NCI-H2081 treated with DMSO at 0.1 percent for 48 hours (cell line): Measurements from ENCODE around the gene SKIL.

Source experiments
- DNase-seq: peaks from one replicate; lab custom pipeline; 2025; lab: John Stamatoyannopoulos, UW

The SKIL gene

GRCh38 chr3:170350515-170351413 lies 6.8 kb upstream of the SKIL start:
- no peak for DNase-seq

- DNase-seq: no peak
Observed at GRCh38 chr3:170352936-170353335, 4.6 kb upstream of the SKIL start.

DNA sequence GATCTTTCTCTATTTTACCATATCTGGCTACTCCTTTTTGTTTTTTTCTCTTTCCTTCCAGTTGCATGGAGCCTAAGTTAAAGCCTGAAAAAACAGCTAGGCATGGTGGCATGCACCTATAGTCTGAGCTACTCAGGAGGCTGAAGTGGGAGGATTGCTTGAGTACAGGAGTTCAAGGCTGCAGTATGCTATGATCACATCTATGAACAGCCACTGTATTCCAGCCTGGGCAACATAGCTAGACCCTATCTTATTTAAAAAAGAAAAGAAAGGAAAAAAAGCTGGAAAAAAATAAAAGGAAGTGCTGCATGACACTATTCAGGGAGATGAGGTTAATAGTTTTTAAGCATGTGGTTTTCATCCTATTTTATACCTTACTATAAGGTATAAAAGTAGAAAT lies 4.0 kb upstream of the SKIL start:
- DNase-seq: no peak

DNA sequence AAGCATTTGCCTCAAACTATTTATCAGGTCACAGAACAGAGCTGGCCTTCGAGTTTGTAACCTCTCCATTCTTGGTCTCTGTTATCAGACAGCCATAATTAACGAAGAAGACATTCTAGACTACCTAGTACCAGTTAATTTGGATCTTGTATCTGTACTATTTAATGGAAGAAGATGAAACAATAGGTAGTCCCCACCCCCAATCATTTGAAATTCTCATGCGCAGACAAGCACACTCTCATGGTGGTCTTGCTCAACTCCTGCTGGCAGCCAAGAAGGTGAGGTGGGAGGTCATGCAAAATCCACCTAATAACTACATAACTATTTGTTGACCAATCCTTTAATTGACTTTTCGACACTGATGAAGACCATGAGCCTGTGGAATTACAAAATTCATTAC lies 2.8 kb upstream of the SKIL start:
- DNase-seq: no peak

GRCh38 chr3:170355738-170356595 lies 1.5 kb upstream of the SKIL start:
- no peak for DNase-seq

DNA sequence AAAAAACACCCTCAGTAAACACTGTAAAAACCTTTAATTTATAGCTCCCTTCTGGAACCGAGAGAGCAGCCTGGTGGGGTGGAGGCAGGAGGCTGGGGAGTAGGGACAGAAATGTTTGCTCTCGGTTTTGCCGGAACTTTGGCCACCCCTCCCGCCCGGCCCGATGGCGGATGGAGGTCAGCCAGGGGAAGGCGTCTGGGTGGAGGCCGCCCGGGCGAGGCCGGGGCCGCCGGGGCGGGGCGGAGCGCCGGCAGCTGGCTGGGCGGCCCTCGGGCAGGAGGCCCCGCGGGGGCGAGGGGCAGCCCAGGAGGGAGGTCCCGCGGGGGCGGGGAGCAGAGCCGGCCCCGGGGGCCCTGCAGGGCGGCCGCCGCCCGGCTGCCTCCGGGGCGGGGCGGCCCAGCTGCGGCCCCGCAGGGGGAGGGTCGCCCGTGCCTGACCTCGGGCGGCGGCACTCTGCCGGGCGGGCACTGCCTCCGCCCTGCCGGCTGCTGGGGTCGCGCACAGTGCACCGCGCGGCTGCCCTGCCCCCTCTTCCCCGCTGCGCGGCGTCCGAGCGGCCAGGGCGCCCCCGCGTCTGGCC lies 829 bp upstream of the SKIL start:
- no peak for DNase-seq

GRCh38 chr3:170358042-170359010 lies 811 bp downstream of the SKIL start:
- DNase-seq: no peak

DNA sequence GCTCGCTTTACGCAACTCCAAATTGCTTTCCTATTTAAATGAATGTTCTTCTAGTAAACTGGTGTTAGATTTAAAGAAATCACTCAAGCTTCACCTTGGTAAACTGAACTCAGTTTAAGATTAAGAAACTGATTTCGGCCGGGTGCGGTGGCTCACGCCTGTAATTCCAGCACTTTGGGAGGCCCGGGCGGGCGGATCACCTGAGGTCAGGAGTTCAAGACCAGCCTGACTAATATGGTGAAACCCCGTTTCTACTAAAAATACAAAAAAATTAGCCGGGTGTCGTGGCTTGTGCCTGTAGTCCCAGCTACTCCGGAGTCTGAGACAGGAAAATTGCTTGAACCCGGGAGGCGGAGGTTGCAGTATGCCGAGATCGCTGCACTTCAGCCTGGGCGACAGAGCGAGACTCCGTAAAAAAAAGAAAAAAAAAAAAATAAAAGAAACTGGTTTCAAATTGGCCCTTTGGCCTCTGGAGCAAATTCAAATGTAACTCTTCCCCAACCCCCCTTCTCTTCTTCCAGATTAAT lies 1.7 kb downstream of the SKIL start:
- no peak for DNase-seq

GRCh38 chr3:170360466-170360865 lies 3.0 kb downstream of the SKIL start:
- no peak for DNase-seq

- no peak for DNase-seq
Observed at GRCh38 chr3:170360916-170361315, 3.4 kb downstream of the SKIL start.

DNA sequence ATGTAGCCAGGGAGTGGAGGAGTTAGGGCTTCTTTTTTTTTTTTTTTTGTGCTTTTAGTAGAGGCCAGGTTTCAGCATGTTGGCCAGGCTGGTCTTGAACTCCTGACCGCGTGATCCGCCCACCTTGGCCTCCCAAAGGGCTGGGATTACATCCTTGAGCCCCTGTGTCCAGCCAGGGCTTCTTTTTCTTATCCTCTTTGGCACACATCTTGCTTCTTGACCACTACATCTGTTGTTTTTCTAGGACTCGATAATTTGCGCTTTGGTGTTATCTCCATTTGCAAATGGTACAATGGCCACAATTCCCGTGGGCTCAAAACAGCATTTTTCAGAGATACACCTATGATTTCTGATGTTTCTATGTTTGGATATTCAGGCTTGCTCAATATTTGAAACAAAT lies 4.2 kb downstream of the SKIL start:
- DNase-seq: no peak

- no peak for DNase-seq
Observed at GRCh38 chr3:170363471-170363994, 6.0 kb downstream of the SKIL start.

DNA sequence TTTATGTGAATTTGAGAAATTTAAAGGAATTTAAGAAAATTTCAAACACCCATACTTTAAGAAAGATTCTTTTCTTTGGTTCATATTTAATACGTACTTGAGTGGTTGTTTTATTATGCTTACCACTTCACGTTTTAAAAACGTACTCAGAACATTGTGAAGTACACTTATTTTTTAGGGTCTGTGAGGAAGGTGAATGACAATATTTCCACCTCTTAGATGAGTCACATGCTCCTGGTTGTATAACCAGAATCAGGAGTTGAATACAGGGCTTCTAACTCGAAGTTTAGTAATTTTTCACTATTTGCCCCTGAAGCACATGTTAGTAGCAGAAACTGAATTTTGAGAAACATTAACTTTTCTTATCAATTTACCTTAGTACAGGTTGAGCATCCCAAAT lies 7.5 kb downstream of the SKIL start:
- DNase-seq: no peak

GRCh38 chr3:170367797-170368196 lies 10.3 kb downstream of the SKIL start:
- DNase-seq: no peak

- DNase-seq: no peak
Observed at GRCh38 chr3:170368921-170369320, 11.4 kb downstream of the SKIL start.

- DNase-seq: no peak
Observed at GRCh38 chr3:170372190-170372879, 14.8 kb downstream of the SKIL start.

DNA sequence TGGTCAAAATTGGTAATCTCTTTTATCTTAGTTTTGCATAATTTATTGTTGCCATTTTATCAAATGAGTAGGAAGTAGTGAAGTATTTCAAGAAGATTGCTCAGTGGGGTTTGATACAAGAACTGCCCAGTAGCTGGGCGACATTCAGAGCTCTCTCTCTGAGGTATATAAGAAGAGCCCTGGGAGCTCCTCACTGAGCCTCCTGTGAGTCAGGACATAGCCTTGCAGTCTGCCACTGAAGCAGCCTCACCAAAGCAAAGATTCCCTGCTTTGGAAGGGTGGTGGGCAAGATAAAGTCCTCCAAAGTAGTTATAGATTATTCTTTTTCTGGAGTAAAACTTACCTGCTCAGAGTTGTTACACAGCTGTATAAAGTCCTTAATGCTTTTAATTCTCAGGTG lies 26.1 kb downstream of the SKIL start:
- DNase-seq: no peak

GRCh38 chr3:170386468-170386867 lies 29.0 kb downstream of the SKIL start:
- DNase-seq: no peak

- DNase-seq: no peak
Observed at GRCh38 chr3:170387950-170388349, 30.4 kb downstream of the SKIL start.

- no peak for DNase-seq
Observed at GRCh38 chr3:170391108-170391507, 33.6 kb downstream of the SKIL start.
